Testis (tissue), 2 donors: ENCODE data around the gene VPS37C.

ENCODE experiments used
- CTCF ChIP-seq, 3 experiments: fragments of 450-650 bp in 2 of 3; fragments of 200-600 bp in 1 of 3; sonication (generic) in 1 of 3; IDR thresholded peaks; one replicate each; pipeline ENCODE4 v1.5.1; 2016 to 2019; ENCODE audit warnings: antibody characterized with exemption in 3 of 3, mild to moderate bottlenecking in 2 of 3, moderate library complexity in 1 of 3
- POLR2A ChIP-seq: fragments of 450-650 bp; IDR thresholded peaks from one replicate; pipeline ENCODE4 v1.6.1; 2017; ENCODE audit warnings: antibody characterized with exemption, mild to moderate bottlenecking, moderate library complexity

GRCh38 chr11:61144511-61145179, 16.6 kb downstream of the VPS37C start:
- TF ChIP-seq CTCF (IDR thresholded peaks at IDR 0.05) (no peak), POLR2A (no peak)
